ENCODE results near the gene DENND1A.
A peak's percentile ranks its signal among the peaks of the same experiment; 100 is the strongest.

The DENND1A gene

DNA sequence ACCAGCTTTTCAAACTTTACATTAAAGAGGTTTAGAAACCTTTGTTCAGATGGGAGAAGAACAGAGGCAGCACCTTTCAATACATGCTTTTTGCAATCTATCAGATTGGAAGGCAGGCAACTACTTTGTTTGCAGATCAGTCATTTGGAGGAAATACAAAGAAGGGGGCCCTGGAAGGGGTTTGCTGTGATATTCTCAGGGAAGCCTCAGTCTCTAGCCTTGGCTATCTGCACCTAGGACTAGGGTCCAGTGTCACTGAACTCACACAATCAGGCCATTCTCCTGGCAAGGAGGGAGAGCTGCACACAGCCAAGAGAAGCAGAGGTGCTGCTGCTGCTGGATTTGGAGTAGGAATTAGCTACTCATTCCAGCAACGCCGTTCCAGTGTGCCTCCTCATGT is 494.5 kb downstream of the DENND1A start:
- H4K20me1 ChIP-seq (ENCODE audit: insufficient read depth, low read length, poor library complexity, severe bottlenecking): no peaks in the 10 kb centered on the region
- no peak overlapping the region for H3K9ac ChIP-seq (ENCODE audit: low read depth, low read length, poor library complexity, severe bottlenecking)
- H2AFZ ChIP-seq (ENCODE audit: low read length): no peak overlapping the region
- H3K79me2 ChIP-seq (ENCODE audit: insufficient read depth, low read length): no peaks in the 10 kb centered on the region
- no peaks in the 10 kb centered on the region for H3K4me1 ChIP-seq (ENCODE audit: insufficient read depth, low read length, poor library complexity, severe bottlenecking)
- H3K9me2 ChIP-seq (replicated peaks; ENCODE audit: low read depth, low read length): no peaks in the 10 kb centered on the region
- H3K9me3 ChIP-seq (ENCODE audit: insufficient read depth, low read depth, low read length): no peaks in the 10 kb centered on the region
- H3K4me2 ChIP-seq (ENCODE audit: low read depth, low read length, poor library complexity, severe bottlenecking): no peak overlapping the region
- H3K36me3 ChIP-seq (ENCODE audit: insufficient read depth, low read length): no peaks in the 10 kb centered on the region
- TF ChIP-seq EZH2phosphoT487 (IDR thresholded peaks at IDR 0.05; ENCODE audit: borderline replicate concordance): no peak
- TF ChIP-seq CTCF (conservative IDR thresholded peaks at IDR 0.05; ENCODE audit: low read length): no peak
- no peaks in the 10 kb centered on the region for H3F3A ChIP-seq (ENCODE audit: low read depth)
- H3K4me3 ChIP-seq (ENCODE audit: low read length, poor library complexity, severe bottlenecking): no peak overlapping the region
- no peaks in the 10 kb centered on the region for H3K27me3 ChIP-seq (ENCODE audit: insufficient read depth, low read length, poor library complexity, severe bottlenecking)

GRCh38 chr9:123434619-123435240 is 495.2 kb downstream of the DENND1A start:
- Histone ChIP-seq H3K4me1 (ENCODE audit: insufficient read depth, low read length, poor library complexity, severe bottlenecking) (no peaks in the 10 kb centered on the region), H3K36me3 (ENCODE audit: insufficient read depth, low read length) (no peaks in the 10 kb centered on the region), H4K20me1 (ENCODE audit: insufficient read depth, low read length, poor library complexity, severe bottlenecking) (no peaks in the 10 kb centered on the region), H3K9ac (ENCODE audit: low read depth, low read length, poor library complexity, severe bottlenecking) (no peak overlapping the region), H3K4me3 (ENCODE audit: low read length, poor library complexity, severe bottlenecking) (no peak overlapping the region), H3K27me3 (ENCODE audit: insufficient read depth, low read length, poor library complexity, severe bottlenecking) (no peaks in the 10 kb centered on the region), H3K9me3 (ENCODE audit: insufficient read depth, low read depth, low read length) (no peaks in the 10 kb centered on the region), H3K79me2 (ENCODE audit: insufficient read depth, low read length) (no peaks in the 10 kb centered on the region), H3F3A (ENCODE audit: low read depth) (no peaks in the 10 kb centered on the region), H3K9me2 (replicated peaks; ENCODE audit: low read depth, low read length) (no peaks in the 10 kb centered on the region), H2AFZ (ENCODE audit: low read length) (no peak overlapping the region), H3K4me2 (ENCODE audit: low read depth, low read length, poor library complexity, severe bottlenecking) (no peak overlapping the region)
- peak; percentile 38 for TF ChIP-seq CTCF (conservative IDR thresholded peaks at IDR 0.05; ENCODE audit: low read length)
- TF ChIP-seq EZH2phosphoT487 (IDR thresholded peaks at IDR 0.05; ENCODE audit: borderline replicate concordance): no peak

GRCh38 chr9:123432331-123433236 is 497.3 kb downstream of the DENND1A start:
- H4K20me1 ChIP-seq (ENCODE audit: insufficient read depth, low read length, poor library complexity, severe bottlenecking): no peaks in the 10 kb centered on the region
- no peaks in the 10 kb centered on the region for H3K27me3 ChIP-seq (ENCODE audit: insufficient read depth, low read length, poor library complexity, severe bottlenecking)
- no peaks in the 10 kb centered on the region for H3K9me3 ChIP-seq (ENCODE audit: insufficient read depth, low read depth, low read length)
- no peaks in the 10 kb centered on the region for H3K36me3 ChIP-seq (ENCODE audit: insufficient read depth, low read length)
- H3K4me3 ChIP-seq (ENCODE audit: low read length, poor library complexity, severe bottlenecking): no peak overlapping the region
- H2AFZ ChIP-seq (ENCODE audit: low read length): no peak overlapping the region
- no peaks in the 10 kb centered on the region for H3K4me1 ChIP-seq (ENCODE audit: insufficient read depth, low read length, poor library complexity, severe bottlenecking)
- no peaks in the 10 kb centered on the region for H3F3A ChIP-seq (ENCODE audit: low read depth)
- H3K79me2 ChIP-seq (ENCODE audit: insufficient read depth, low read length): no peaks in the 10 kb centered on the region
- TF ChIP-seq EZH2phosphoT487 (IDR thresholded peaks at IDR 0.05; ENCODE audit: borderline replicate concordance): no peak
- TF ChIP-seq CTCF (conservative IDR thresholded peaks at IDR 0.05; ENCODE audit: low read length): no peak
- no peaks in the 10 kb centered on the region for H3K9me2 ChIP-seq (replicated peaks; ENCODE audit: low read depth, low read length)
- H3K4me2 ChIP-seq (ENCODE audit: low read depth, low read length, poor library complexity, severe bottlenecking): no peak overlapping the region
- no peak overlapping the region for H3K9ac ChIP-seq (ENCODE audit: low read depth, low read length, poor library complexity, severe bottlenecking)
